ENCODE results near the gene CSMD2.

CSMD2 gene

DNA sequence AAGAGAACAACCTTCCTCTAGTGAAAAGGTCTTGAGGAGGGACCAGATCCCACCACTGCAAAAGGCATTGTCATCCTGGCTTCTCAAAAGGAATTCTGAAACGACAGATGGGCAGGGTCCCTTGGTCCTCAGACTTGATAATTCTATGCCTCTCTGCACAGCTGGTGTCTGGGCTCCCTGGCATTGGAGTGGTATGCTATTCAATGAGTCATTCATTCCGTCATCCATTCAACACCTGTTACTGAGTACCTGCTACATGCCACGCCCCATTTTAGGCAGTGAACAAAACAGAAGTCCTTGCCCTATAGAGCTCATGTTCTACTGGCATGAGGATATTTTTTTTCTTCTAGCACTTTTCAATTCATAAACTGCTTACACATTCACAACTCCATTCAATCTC, 347.0 kb downstream of the CSMD2 start:
- no peak for DNase-seq
- no peak for ATAC-seq

DNA sequence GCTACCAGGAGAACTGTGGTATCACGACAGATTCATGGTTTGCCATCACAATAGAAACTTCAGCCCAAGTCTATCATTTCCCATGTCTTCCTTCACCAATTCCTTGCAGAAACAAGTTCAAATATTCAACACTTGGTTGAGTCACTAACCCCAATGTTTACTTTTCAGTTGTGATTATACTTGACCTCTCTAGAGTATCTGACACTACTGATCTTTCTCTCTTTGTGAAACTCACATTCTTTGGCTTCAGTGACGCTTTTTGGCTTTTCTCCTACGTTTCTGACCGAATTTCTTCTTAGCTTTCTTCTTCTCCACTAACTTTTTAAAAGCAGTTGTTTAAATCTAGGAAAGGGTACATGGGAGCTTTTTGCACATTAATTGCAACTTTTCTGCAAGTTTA, 350.0 kb downstream of the CSMD2 start:
- ATAC-seq = no peak
- no peak for DNase-seq

DNA sequence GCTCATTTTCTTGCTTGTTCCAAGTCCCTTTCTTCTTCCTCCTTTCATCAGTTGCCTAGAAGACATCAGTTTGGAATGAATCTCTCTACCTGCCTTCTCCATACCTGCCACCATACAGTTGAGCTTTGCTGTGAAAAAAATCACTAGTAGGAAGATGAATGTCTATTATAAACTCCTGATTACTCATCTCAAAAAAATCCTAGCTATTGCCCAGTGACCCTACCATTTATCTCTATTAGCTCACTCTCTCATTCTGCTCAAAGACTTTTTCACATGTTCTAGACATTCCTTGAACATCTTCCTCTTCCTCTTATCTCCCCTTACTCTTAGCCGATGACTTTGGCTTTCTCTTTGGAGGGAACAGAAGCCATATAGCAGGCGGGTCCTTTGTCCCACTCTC, 350.9 kb downstream of the CSMD2 start:
- DNase-seq (no peak), ATAC-seq (no peak)

DNA sequence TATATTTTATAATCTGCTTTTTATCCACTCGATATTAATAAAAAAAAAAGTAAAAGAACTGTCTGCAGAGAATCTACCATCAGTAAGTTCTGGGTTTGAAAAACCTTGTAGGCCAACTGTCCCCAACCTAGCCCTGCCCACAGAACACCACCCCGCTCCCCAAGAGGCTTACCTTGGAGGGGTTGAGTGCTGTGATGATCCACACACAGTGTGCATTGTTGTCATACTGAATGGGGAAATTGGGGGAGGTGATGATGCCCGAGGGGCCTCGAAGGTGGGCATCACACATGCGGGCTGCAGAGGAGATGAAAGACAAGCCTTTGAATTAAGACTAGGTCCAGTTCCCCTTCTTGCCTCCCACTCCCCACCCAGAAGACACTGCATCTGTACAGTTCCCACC, 354.5 kb downstream of the CSMD2 start:
- ATAC-seq (no peak), DNase-seq (no peak)

DNA sequence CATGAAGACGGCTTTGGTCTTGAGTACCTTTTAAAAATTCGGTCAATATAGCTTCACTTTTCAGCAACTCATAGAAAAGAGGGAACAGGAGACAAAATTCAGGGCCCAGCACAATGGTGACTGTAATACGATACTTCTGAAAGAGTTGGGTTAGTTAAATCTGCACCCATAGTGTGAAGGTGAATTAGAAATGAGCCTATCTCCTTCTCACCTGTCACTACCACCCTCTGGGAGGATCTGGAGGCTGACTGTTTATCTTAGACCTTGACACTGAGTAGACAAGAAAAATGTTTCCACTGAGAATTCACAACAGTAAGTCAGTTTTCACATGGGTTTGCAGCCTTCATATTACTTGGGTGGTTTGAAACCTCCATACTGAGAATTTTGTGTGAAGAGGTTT, 359.0 kb downstream of the CSMD2 start:
- ATAC-seq (no peak), DNase-seq (no peak)

DNA sequence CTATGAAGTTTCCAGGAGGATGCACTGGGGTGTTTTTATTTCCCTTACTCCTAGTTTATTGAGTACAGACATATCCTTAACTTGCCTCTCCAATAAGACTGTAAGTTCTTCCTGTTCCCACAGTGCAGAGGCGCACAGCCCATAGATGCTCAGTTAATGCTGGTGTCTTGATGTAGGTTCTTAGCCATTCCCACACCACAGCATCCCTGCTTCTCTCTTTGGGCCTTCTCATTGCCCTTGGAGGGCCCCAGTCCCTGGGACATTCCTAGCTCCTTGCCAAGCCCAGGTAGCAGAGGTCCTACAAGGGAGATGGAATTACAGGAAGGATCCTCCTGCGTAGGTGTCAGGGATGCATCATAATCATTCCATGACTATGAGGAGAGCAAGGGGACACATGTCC, 362.8 kb downstream of the CSMD2 start:
- DNase-seq (no peak), ATAC-seq (no peak)

DNA sequence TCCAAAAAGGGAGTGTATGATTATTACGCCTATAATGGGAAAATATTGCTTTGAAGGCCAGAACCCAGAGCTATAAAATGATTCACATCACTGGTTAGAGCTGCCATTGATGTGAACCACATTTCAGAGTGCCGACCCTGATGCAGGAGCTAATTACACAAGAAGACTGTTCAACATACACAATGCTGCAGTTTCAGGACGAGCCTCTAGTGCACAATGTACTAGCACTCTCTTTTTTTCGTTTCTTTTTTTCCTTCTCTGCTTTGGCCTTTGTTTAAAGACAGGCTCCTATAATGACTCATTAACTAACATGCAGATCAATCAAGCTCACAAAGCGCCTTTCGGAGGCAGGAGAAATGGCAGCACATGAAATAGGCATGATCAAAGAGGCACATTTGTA, 367.2 kb downstream of the CSMD2 start:
- no peak for DNase-seq
- ATAC-seq = no peak

DNA sequence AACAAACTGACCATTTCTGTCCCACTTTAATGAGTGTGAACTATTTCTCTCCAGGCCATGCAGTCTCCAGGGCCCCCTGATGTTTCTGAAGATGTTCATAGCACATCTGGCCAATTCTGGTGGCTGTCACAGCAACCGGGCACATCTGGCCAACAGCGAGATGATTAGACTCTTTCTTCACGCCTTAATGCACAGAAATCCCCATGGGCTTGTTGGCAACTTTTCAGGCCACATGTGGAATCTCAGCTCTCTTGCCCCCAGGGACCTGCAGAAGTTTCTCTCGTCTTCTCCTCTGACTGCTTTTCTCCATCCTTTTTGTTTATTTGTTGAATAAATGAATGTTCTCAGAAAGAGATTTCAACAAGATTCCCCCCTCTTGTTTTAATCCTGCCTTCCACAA, 372.4 kb downstream of the CSMD2 start:
- no peak for ATAC-seq
- no peak for DNase-seq

DNA sequence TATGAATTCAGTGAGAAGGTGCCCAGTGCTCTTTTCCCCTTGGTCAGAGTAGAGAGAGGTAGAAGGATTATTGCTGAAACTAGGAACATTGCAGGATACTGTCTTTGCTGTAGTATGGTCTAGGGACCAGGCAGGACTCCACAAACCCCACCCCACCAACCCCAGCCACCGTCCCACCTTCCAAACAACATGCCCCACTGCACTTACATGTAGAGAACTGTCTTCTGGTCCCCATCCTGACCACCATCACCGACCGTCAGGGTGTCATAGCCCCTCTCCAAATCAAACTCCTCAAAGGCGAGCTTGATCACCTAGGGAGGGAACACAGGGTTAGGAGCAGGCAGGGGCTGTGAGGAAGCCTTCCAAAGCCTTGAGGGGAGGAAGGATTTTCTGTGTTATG, 372.8 kb downstream of the CSMD2 start:
- DNase-seq = no peak

DNA sequence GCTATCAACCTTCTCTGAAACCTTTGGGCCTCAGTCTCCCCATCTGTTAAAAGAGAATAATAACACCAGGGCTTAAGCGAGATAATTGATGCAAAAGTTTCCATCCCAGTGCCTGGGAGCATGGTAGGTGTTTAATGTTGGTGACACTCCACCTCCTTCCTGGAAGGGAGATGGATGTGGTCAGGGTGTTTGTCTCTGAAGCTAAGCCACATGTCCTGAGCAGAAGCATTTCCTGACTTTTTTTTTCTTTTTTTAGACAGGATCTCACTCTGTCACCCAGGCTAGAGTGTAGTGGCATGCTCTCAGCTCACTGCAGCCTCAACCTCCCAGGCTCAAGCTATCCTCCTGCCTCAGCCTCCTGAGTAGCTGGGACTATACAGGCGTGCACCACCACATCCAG, 373.8 kb downstream of the CSMD2 start:
- DNase-seq = no peak
- ATAC-seq = no peak

More for the DNA sequence above, 372.8 kb downstream of the CSMD2 start:
- no peak for ATAC-seq

DNA sequence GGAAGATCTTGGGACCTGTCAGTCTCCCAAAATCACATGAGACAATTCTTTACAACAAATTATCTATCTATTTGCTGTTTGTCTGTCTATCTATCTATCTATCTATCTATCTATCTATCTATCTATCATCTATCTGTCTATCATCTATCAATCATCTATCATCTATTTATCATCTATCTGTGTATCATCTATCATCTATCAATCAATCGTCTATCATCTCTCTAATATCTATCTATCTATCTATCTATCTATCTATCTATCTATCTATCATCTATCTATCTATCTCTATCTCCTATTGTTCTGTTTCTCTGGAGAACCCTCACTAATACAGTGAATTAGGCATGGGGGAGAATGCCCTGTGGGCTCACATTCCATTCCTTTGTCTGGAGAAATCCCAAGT, 374.5 kb downstream of the CSMD2 start:
- no peak for DNase-seq

DNA sequence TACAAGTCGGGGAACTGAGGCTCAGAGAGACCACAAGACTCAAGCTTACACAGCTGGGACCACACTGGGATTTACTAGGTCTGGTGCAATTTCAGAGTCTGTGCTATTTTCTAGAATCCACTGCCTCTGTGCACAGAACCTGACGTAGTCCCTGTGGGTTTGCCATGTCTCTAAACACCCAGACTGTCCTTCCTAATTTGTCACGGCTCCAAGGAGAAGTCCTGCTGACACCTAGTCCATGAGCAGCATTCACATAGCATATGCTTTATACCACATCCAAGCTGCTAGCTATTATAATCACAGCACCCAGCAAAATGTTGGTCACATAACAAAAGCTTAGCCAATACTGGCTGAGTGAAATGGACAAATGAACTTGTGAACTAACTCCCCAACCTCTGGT, 380.2 kb downstream of the CSMD2 start:
- no peak for DNase-seq
- ATAC-seq = no peak

More for the DNA sequence above, 374.5 kb downstream of the CSMD2 start:
- ATAC-seq = no peak

DNA sequence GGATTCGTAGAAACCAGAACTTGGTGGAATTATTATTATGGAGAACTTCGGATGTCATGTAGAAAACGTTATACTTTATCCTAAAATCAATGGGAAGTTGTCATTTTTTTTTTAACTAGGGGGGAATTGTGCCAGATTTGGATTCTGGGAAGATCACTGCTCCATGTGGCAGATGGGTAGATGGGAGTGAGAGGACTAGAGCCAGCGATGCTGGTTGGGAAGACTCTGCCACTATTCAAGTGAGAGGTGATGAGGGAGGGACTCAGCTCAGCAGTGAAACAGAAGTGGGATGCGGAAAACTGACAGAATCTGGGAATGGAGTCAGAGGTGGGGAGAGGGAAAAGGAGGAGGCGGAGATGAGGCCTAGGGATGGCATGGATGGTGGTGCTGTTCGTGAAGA, 382.3 kb downstream of the CSMD2 start:
- no peak for ATAC-seq
- DNase-seq = no peak

DNA sequence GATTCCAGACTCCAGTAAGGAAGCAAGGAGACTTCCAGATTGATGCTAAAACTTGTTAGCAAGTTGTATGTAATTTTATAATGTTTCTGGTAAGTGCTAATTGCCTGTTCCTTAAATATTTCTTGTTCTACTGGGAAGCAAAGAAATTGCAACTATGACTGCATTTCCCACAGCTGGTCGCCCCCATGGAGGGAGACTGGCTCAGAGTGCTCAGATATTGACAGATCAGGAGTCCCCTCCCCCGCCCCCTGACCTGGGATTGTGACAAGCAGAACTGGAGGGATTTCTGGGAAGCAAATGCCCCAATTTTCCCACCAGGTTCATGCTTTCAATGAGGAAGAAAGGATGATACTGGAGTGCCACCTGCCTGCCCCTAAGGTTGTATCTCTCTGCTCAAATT, 383.4 kb downstream of the CSMD2 start:
- ATAC-seq (no peak), DNase-seq (no peak)

DNA sequence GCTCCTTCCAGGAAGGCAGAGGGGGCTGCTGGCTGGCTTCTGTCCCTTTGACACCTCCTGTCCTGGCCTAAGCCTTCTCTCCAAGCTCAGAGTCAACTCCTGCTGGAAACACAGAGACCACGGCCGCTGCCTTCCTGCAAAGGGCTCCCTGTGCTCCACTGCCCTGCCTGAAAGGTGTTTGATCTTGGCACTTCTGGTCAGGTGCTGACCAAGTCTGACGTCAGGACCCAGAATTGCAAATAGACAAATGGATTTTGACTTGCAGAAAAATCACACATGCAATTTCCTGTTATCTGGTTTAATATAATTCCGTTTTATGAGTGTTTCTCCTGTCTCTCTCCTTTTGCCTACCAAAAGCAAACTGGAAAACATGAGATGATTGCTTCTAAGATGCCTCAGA, 387.7 kb downstream of the CSMD2 start:
- ATAC-seq (no peak), DNase-seq (no peak)

DNA sequence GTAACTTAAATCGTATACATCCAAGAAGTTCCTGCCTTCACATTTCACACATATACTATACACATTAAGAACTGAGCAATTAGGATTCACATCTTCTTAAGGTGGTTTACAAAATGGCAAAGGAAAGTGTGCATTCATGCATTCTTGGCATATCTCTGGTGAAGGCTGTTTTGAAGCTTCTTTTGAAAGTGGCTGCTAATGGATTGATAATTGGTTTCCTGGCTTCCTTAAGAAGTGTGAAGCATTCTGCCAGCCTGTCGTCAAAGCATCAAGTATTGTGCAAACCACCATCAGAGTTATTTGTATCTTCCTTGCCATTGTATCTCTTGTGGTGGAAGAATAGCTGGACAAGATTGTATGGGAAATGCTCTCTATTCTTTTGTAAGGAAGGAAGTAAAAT, 396.2 kb downstream of the CSMD2 start:
- DNase-seq = no peak
- no peak for ATAC-seq

DNA sequence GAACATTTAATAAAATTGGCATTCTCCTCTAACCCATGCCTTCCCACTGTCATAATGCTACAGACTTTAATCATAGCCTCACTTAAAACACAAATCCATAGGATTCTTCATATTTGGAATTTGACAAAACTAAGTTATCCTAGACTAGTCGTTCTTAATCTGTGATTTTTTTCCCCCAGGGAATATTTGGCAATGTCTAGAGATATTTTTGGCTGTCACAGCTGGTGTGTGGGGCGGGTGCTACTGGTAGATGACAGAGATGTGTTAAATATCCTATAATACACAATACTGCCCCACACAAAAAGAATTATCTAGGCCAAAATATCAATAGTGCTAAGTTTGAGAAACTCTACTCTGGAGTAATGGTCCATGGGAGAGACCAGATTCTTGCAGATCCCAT, 396.9 kb downstream of the CSMD2 start:
- ATAC-seq (no peak), DNase-seq (no peak)

DNA sequence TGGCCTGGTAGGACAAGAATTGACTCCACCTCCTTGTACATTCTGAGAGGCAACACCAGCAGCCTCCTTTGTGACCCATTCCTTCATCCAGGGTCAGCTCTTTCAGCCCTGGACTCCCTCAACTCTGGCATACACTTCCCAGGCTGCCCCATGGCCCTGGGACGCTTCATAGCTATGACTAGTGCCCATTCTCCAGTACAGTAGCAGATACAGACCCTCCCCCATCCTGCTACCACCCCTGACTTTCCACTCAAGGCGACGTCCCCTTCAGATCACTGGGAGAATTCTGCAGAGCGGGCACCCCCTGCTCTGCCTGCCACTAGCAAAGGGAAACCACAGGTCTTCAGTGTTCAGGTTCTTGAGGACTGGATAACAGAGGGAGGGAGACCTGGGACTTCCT, 400.9 kb downstream of the CSMD2 start:
- ATAC-seq = no peak
- DNase-seq = no peak

DNA sequence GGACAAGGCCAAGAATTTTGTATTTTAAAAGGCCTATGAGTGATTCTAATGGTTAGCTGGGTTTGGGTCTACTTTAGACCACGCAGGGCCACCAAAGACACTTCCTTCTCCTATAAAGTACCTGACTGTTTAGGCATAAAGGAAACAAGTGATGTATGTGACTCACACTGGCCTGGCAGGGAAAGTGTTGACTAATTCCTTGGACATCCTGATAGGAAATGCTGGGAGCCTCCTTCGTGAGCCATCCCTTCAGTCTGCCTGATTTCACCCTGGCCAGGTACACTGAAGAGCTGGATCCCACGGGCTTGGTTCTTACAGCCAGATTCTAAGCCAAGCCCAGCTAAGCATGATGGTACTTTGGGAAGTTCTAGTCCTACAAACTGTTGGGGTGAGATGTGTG, 401.6 kb downstream of the CSMD2 start:
- DNase-seq = no peak
- ATAC-seq = no peak

DNA sequence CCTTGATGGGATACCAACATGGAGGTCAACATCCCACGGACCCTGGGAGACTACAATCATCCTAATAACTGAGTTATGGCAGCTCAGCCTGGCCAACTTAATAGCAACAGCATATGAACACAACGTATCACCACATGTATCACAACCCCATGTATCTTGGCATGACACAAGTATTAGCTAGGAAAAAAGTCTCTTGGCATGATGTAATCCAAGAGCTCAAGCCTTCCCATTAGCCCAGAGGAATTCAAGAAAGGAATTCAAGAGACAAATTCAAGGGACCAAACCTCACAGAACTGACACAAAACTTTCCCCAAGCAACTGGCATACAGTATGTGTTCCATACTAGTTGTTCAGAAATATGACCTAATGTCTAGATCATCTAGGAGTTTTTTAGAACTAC, 402.1 kb downstream of the CSMD2 start:
- DNase-seq (no peak), ATAC-seq (no peak)

DNA sequence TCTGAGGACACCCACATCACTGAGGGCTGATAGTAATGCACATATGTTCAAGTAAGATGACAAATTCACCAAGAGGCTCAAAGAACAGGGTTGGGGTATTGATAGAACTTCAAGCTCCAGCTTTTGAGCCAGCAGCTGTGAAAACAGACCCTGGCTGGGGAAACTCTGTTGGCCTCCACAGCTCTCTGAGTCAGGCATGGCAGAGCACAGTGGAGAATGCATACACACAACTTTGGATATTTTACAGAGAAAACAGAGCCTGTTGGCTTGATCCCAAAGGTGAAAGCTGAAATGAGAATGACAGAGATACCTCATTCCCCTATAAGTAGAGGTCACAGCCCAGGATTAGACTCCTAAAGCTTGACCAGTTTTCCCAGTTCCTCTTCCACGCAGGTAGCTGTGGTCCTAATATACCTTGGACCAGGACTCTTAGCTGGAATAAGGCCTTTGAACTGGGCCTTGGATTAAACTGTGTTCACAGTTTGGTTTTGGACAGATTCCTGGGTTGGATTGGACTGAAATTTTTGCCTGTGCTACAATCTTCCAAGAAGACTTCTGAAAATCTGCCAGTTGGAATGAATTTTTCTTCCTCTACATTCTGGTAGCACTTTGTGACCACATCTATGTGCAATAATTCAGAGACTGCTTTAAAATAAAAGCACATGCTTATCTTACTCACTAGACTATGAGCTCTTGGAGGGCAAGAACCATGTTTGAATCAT, 402.8 kb downstream of the CSMD2 start:
- ATAC-seq = no peak
- DNase-seq = no peak

DNA sequence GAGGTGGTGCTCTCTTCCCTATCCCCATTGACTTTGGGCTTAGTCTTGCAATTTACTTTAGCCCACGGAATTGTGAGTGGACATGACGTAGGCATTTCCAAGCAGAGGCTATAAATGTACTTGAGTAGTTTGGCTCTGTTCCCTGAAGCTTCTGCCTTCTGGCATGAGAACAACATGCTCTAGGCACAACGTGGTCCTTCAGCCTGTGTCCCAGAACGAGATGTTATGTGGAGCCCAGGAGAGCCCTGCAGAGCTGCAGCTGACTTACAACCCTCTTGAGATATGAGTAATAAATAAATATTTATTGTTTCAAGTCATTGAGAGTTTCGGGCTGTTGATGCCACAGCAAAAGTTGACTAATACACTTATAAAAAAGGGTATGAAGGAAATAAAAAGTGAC, 406.3 kb downstream of the CSMD2 start:
- ATAC-seq (no peak), DNase-seq (no peak)

DNA sequence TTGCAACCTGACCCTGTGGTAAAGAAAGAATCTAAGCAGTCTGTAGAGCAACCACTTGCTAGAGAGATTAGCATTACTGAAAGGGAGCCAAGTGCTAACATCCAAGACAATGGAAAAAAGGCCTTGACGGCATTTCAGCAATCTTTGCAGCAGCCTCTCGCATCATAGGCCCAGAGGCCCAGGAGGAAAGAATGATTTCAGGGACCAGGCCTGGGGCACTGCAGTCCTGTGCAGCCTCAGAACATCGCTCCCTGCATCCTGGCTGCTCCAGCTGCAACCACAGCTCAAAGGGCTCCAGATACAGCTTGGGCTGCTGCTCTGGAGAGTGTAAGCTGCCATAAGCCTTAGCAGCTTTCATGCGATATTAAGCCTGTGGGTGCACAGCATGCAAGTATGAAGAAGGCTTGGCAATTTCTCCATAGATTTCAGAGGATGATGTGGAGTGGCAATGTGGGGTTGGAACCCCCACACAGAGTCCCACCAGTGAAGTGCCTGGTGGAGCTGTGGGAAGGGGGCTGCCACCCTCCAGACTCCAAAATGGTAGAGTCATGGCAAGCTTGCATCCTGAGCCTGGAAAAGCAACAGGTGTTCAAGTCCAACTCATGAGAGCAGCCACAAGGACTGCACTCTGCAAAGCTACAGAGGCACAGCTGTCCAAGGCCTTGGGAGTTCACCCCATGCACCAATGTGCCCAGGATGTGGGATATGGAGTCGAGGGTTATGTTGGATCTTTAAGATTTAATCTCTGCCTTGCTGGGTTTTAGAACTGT, 411.8 kb downstream of the CSMD2 start:
- ATAC-seq (no peak), DNase-seq (no peak)

DNA sequence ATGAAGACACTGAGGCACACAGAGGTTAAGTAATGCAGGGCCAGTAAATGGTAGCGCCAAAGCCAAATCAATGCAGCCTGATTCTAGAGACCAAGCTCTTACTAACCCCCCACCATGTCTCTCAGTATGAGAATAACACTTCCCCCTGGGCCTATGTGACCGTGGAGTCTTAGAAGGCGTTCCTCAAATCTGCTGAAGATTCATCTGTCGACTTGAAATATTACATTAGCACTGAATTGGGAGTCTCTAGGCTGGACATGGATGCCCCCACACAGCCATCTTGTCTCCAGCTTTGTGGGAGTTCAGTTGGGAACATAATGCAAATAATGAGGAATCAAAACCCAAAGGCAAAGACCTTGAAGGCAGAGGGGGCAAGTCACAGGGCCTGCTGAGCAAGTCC, 419.1 kb downstream of the CSMD2 start:
- ATAC-seq = no peak
- no peak for DNase-seq
